ENCODE results near the gene MUTYH. TPM values are rescaled to one million over a fixed set of nuclear protein-coding genes. Genes with fewer than 3 reads are reported as not detected.
A peak's percentile ranks its signal among the peaks of the same experiment; 100 is the strongest.

Gene MUTYH
- total and polyA plus RNA-seq, 7 donors = 15.7 to 24.6 (median 22.4) TPM

DNA sequence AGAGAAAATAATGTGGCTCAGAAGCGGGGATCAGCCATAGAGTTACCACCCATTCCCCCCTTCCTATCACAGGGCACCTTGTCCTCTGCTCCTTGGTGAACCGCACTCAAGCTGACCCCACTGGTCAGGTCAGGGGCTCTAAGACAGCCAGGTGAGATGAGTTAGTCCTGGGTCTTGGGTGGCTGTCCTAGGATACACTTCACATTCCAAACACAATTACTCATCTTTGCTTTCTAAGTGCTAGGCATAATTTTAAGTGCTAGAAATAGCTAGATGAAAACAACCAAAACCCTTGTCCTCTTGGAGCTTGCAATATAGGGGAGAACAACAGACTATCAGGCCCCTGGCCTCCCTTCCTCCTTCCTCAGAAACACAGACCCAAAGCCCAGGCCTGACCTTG lies 7.8 kb upstream of the MUTYH start:
- WGBS, 2 donors = 97 to 99% methylated on average over 2 of the region's 2 CpGs
- TF ChIP-seq POLR2A (IDR thresholded peaks at IDR 0.05) (no peak), POLR2AphosphoS5 (IDR thresholded peaks at IDR 0.05) (no peak), EP300 (IDR thresholded peaks at IDR 0.05) (no peak)
- TF ChIP-seq, protein P1, sequence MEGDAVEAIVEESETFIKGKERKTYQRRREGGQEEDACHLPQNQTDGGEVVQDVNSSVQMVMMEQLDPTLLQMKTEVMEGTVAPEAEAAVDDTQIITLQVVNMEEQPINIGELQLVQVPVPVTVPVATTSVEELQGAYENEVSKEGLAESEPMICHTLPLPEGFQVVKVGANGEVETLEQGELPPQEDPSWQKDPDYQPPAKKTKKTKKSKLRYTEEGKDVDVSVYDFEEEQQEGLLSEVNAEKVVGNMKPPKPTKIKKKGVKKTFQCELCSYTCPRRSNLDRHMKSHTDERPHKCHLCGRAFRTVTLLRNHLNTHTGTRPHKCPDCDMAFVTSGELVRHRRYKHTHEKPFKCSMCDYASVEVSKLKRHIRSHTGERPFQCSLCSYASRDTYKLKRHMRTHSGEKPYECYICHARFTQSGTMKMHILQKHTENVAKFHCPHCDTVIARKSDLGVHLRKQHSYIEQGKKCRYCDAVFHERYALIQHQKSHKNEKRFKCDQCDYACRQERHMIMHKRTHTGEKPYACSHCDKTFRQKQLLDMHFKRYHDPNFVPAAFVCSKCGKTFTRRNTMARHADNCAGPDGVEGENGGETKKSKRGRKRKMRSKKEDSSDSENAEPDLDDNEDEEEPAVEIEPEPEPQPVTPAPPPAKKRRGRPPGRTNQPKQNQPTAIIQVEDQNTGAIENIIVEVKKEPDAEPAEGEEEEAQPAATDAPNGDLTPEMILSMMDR (IDR thresholded peaks at IDR 0.05) = no peak
- intact Hi-C loops (cut with DNase I) = no loop called here

DNA sequence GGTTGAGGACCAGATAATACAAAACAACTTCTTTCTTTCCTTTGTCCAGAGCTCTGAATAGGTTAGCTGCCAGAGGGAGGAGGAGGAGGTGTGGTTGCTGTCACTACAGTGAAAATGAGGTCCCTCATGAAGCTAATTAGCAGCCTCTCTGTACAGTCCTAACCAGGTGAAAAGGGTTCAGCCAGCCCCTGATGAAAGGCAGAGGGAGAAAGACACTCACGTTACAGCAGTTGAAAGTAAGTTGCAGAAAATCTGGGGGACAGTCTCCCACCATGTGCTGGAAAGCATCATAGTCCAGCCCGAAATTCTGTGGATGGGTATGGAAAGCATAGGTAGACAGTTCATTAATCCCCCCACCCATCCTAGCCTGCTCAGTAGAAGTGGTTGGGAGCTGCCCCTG lies 6.2 kb upstream of the MUTYH start:
- Histone ChIP-seq H3K27me3 (no peaks in the 10 kb centered on the region), H3K36me3 (peaks cover 23 to 43% (median 30%) of the 10 kb centered on the region in 4 donors), H3K27ac (no peak overlapping the region), H3K9me3 (no peaks in the 10 kb centered on the region), H3K4me3 (no peak overlapping the region), H3K4me1 (peaks cover 0 to 34% (median 32%) of the 10 kb centered on the region in 4 donors)
- TF ChIP-seq, protein P1 (IDR thresholded peaks at IDR 0.05) = no peak
- TF ChIP-seq POLR2AphosphoS5 (IDR thresholded peaks at IDR 0.05) (no peak), EP300 (IDR thresholded peaks at IDR 0.05) (no peak), POLR2A (IDR thresholded peaks at IDR 0.05) (no peak)
- DNase-seq = no peak
- WGBS, 2 donors = 91 to 94% methylated on average over 2 of the region's 2 CpGs
- intact Hi-C loops (cut with DNase I) = no loop called here

More for the DNA sequence above, 7.8 kb upstream of the MUTYH start:
- H3K27me3 ChIP-seq = no peaks in the 10 kb centered on the region
- no peak overlapping the region for H3K4me3 ChIP-seq
- H3K9me3 ChIP-seq = no peaks in the 10 kb centered on the region
- H3K36me3 ChIP-seq = peaks cover 16 to 29% (median 17%) of the 10 kb centered on the region in 4 donors
- H3K4me1 ChIP-seq = peaks cover 0 to 24% (median 22%) of the 10 kb centered on the region in 4 donors
- peak overlapping the region; percentile 65 to 77 (median 72) for H3K27ac ChIP-seq
- DNase-seq = no peak

DNA sequence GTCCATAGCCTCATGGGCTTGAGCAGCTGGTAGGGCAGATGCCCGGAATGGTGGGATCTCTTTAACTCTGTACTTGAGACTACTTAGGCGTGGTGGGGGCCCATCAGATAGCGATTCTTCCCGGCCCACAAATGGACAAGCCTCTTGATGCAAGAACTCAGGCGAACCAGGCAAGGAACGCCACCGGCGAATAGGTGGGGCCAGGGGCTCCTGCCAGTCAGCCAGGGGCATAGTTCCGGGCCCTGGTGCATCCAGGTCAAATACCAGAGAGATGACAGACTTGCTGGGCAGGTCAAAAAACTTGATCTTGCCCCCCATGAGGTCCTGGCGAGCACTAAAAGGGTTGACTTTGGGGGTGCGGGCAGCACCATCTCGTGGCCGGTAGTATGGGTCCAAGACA lies 4.8 kb upstream of the MUTYH start:
- WGBS, 2 donors = 96 to 97% methylated on average over 13 of the region's 13 CpGs
- no peak overlapping the region for H3K27ac ChIP-seq
- intact Hi-C loops (cut with DNase I) = no loop called here
- H3K27me3 ChIP-seq = no peaks in the 10 kb centered on the region
- no peaks in the 10 kb centered on the region for H3K9me3 ChIP-seq
- peaks cover 23 to 43% (median 30%) of the 10 kb centered on the region in 4 donors for H3K36me3 ChIP-seq
- no peak overlapping the region for H3K4me3 ChIP-seq
- peaks cover 0 to 44% (median 43%) of the 10 kb centered on the region in 4 donors for H3K4me1 ChIP-seq
- TF ChIP-seq, protein P1 (IDR thresholded peaks at IDR 0.05) = no peak
- TF ChIP-seq POLR2A (IDR thresholded peaks at IDR 0.05) (no peak), POLR2AphosphoS5 (IDR thresholded peaks at IDR 0.05) (no peak), EP300 (IDR thresholded peaks at IDR 0.05) (no peak)
- no peak for DNase-seq

- Histone ChIP-seq H3K27ac (no peak overlapping the region), H3K36me3 (peaks cover 23 to 43% (median 30%) of the 10 kb centered on the region in 4 donors), H3K4me3 (no peak overlapping the region), H3K27me3 (no peaks in the 10 kb centered on the region), H3K4me1 (peaks cover 0 to 43% (median 41%) of the 10 kb centered on the region in 4 donors), H3K9me3 (no peaks in the 10 kb centered on the region)
- no peak for TF ChIP-seq POLR2AphosphoS5 (IDR thresholded peaks at IDR 0.05)
- TF ChIP-seq, protein P1 (IDR thresholded peaks at IDR 0.05) = no peak
- TF ChIP-seq POLR2A (IDR thresholded peaks at IDR 0.05) = no peak
- TF ChIP-seq EP300 (IDR thresholded peaks at IDR 0.05) = no peak
- DNase-seq = no peak
- 97% methylated on average over 2 of the region's 2 CpGs for WGBS, 2 donors
- intact Hi-C loops (cut with DNase I) = loop anchor here (5.0 kb wide), 1 partner anchor 148 kb away; the partner anchor contains the start of gene TESK2
Measured at GRCh38 chr1:45344499-45344898, 4.3 kb upstream of the MUTYH start.
